ENCODE measurements around the gene RRP9.

RRP9 gene

GRCh38 chr3:51897391-51897790 lies 44.3 kb downstream of the RRP9 start:
- TF ChIP-seq CTCF (conservative IDR thresholded peaks at IDR 0.05; ENCODE audit: low read depth, low read length) = no peak
- H3K27me3 ChIP-seq (ENCODE audit: insufficient read depth, low read depth) = no peaks in the 10 kb centered on the region

GRCh38 chr3:51896607-51897305 lies 44.9 kb downstream of the RRP9 start:
- Histone ChIP-seq H3K36me3 (ENCODE audit: insufficient read depth) (no peaks in the 10 kb centered on the region), H3K27me3 (ENCODE audit: insufficient read depth, low read depth) (no peaks in the 10 kb centered on the region), H3K27ac (no peak overlapping the region), H3K4me1 (ENCODE audit: low read depth, poor library complexity, severe bottlenecking) (no peaks in the 10 kb centered on the region), H3K4me2 (no peak overlapping the region), H3K9ac (no peak overlapping the region), H3K4me3 (IDR thresholded peaks at IDR 0.05; ENCODE audit: insufficient read depth, low read depth, low read length) (no peak overlapping the region), H2AFZ (ENCODE audit: low read depth) (no peak overlapping the region), H4K20me1 (ENCODE audit: insufficient read depth) (no peaks in the 10 kb centered on the region), H3K79me2 (ENCODE audit: insufficient read depth, low read depth) (no peaks in the 10 kb centered on the region)
- TF ChIP-seq CTCF (conservative IDR thresholded peaks at IDR 0.05; ENCODE audit: low read depth, low read length) = no peak

More at GRCh38 chr3:51897391-51897790, 44.3 kb downstream of the RRP9 start:
- H3K9ac ChIP-seq = no peak overlapping the region
- H2AFZ ChIP-seq (ENCODE audit: low read depth) = no peak overlapping the region
- H3K4me1 ChIP-seq (ENCODE audit: low read depth, poor library complexity, severe bottlenecking) = no peaks in the 10 kb centered on the region
- H3K36me3 ChIP-seq (ENCODE audit: insufficient read depth) = no peaks in the 10 kb centered on the region
- no peak overlapping the region for H3K4me3 ChIP-seq (IDR thresholded peaks at IDR 0.05; ENCODE audit: insufficient read depth, low read depth, low read length)
- H3K27ac ChIP-seq = no peak overlapping the region
- H4K20me1 ChIP-seq (ENCODE audit: insufficient read depth) = no peaks in the 10 kb centered on the region
- no peaks in the 10 kb centered on the region for H3K79me2 ChIP-seq (ENCODE audit: insufficient read depth, low read depth)
- no peak overlapping the region for H3K4me2 ChIP-seq

- H3K4me1 ChIP-seq (ENCODE audit: low read depth, poor library complexity, severe bottlenecking) = no peaks in the 10 kb centered on the region
- H4K20me1 ChIP-seq (ENCODE audit: insufficient read depth) = no peaks in the 10 kb centered on the region
- H3K4me3 ChIP-seq (IDR thresholded peaks at IDR 0.05; ENCODE audit: insufficient read depth, low read depth, low read length) = no peak overlapping the region
- no peak overlapping the region for H3K9ac ChIP-seq
- no peaks in the 10 kb centered on the region for H3K27me3 ChIP-seq (ENCODE audit: insufficient read depth, low read depth)
- no peaks in the 10 kb centered on the region for H3K36me3 ChIP-seq (ENCODE audit: insufficient read depth)
- no peak overlapping the region for H2AFZ ChIP-seq (ENCODE audit: low read depth)
- H3K4me2 ChIP-seq = no peak overlapping the region
- TF ChIP-seq CTCF (conservative IDR thresholded peaks at IDR 0.05; ENCODE audit: low read depth, low read length) = no peak
- H3K27ac ChIP-seq = no peak overlapping the region
- no peaks in the 10 kb centered on the region for H3K79me2 ChIP-seq (ENCODE audit: insufficient read depth, low read depth)
Observed at GRCh38 chr3:51894939-51895338, 46.8 kb downstream of the RRP9 start.

GRCh38 chr3:51894391-51894790 lies 47.3 kb downstream of the RRP9 start:
- H3K27me3 ChIP-seq (ENCODE audit: insufficient read depth, low read depth) = no peaks in the 10 kb centered on the region
- no peak overlapping the region for H3K9ac ChIP-seq
- H3K36me3 ChIP-seq (ENCODE audit: insufficient read depth) = no peaks in the 10 kb centered on the region
- no peak overlapping the region for H3K27ac ChIP-seq
- H2AFZ ChIP-seq (ENCODE audit: low read depth) = no peak overlapping the region
- H4K20me1 ChIP-seq (ENCODE audit: insufficient read depth) = no peaks in the 10 kb centered on the region
- H3K4me1 ChIP-seq (ENCODE audit: low read depth, poor library complexity, severe bottlenecking) = no peaks in the 10 kb centered on the region
- H3K4me2 ChIP-seq = no peak overlapping the region
- no peak for TF ChIP-seq CTCF (conservative IDR thresholded peaks at IDR 0.05; ENCODE audit: low read depth, low read length)
- no peaks in the 10 kb centered on the region for H3K79me2 ChIP-seq (ENCODE audit: insufficient read depth, low read depth)
- H3K4me3 ChIP-seq (IDR thresholded peaks at IDR 0.05; ENCODE audit: insufficient read depth, low read depth, low read length) = no peak overlapping the region

Data from KMS-11 (cell line).